AG04449 (cell line): Measurements from ENCODE around the gene RBFOX2.
"Not testable (repeated sequence)": the region's sequence is repeated elsewhere in the genome, so short reads cannot be mapped to it uniquely, and the experiment has no call there.

Experiments used
- CTCF ChIA-PET: fragments of 350-600 bp; formaldehyde crosslinking; extraction: SDS; loops from one replicate; lab custom pipeline; 2021; ENCODE audit warnings: antibody characterized with exemption; lab: Yijun Ruan, JAX
- POLR2A ChIA-PET: fragments of 400-600, 350-600 bp; formaldehyde crosslinking; extraction: SDS; loops from one replicate; lab custom pipeline; 2020; ENCODE audit warnings: antibody characterized with exemption, inconsistent platforms; lab: Yijun Ruan, JAX
- DNase-seq: peaks from one replicate; pipeline ENCODE4 v3.0.0-alpha.2; 2010; ENCODE audit warnings: low read depth, low spot score
- H3K4me3 ChIP-seq: 2 replicates; pipeline ENCODE4 v1.5.1; 2011; ENCODE audit warnings: low read depth, mild to moderate bottlenecking, control low read depth, low read length
- CTCF ChIP-seq: IDR thresholded peaks from one replicate; pipeline ENCODE4 v1.5.1; 2011; ENCODE audit warnings: mild to moderate bottlenecking, moderate library complexity, low read length, control low read depth, inconsistent platforms; ENCODE audit not compliant: insufficient read depth; ENCODE audit errors: missing control alignments

Gene RBFOX2

GRCh38 chr22:36048911-36049677, 20.5 kb upstream of the RBFOX2 start:
- CTCF ChIA-PET: interaction anchor here (5.2 kb wide), 1 partner anchor 16 kb away, joined by 62 read pairs; no protein-coding TSS in a partner anchor
- POLR2A ChIA-PET: no interaction called here
- DNase-seq: no peak
- TF ChIP-seq CTCF: no peak
- H3K4me3 ChIP-seq: no peak overlapping the region

- POLR2A ChIA-PET, DNase-seq, CTCF ChIA-PET, H3K4me3 ChIP-seq: not testable (repeated sequence)
Observed at GRCh38 chr22:36044517-36044916, 15.9 kb upstream of the RBFOX2 start.

GRCh38 chr22:36042240-36042639, 13.6 kb upstream of the RBFOX2 start:
- no peak for DNase-seq
- no peak for TF ChIP-seq CTCF
- ChIA-PET CTCF (interaction anchor here (1.1 kb wide), 1 partner anchor 23 kb away, joined by 5 read pairs; no protein-coding TSS in a partner anchor), POLR2A (no interaction called here)
- no peak overlapping the region for H3K4me3 ChIP-seq

- POLR2A ChIA-PET: no interaction called here
- DNase-seq: no peak
- H3K4me3 ChIP-seq: no peak overlapping the region
- CTCF ChIA-PET: interaction anchor here (0.7 to 4.3 kb wide), 2 partner anchors 18 to 26 kb away, joined by 3 to 17 read pairs; no protein-coding TSS in a partner anchor
- no peak for TF ChIP-seq CTCF
Observed at GRCh38 chr22:36039125-36039524, 10.5 kb upstream of the RBFOX2 start.

- CTCF ChIA-PET: interaction anchor here (1.2 to 4.3 kb wide), 3 partner anchors 28 to 87 kb away, joined by 3 to 17 read pairs (median 14); no protein-coding TSS in a partner anchor
Observed at GRCh38 chr22:36037102-36037758, 8.6 kb upstream of the RBFOX2 start.

GRCh38 chr22:36036167-36036624, 7.6 kb upstream of the RBFOX2 start:
- ChIA-PET POLR2A (no interaction called here), CTCF (interaction anchor here (1.2 to 2.1 kb wide), 2 partner anchors 29 to 88 kb away, joined by 3 to 14 read pairs; no protein-coding TSS in a partner anchor)

More at GRCh38 chr22:36037102-36037758, 8.6 kb upstream of the RBFOX2 start:
- H3K4me3 ChIP-seq: no peak overlapping the region
- no peak for TF ChIP-seq CTCF
- DNase-seq: no peak
- POLR2A ChIA-PET: no interaction called here

More at GRCh38 chr22:36036167-36036624, 7.6 kb upstream of the RBFOX2 start:
- TF ChIP-seq CTCF: no peak
- no peak for DNase-seq
- no peak overlapping the region for H3K4me3 ChIP-seq
